Stimulated activated CD8-positive, alpha-beta memory T cell treated with anti-CD3 and anti-CD28 coated beads, Interleukin-15, amount 100 ng/mL, for 1 hour (primary cell): ENCODE measurements around the gene SCNM1.

Experiments used
- DNase-seq: peaks from one replicate; pipeline ENCODE4 v3.0.0-alpha.2; 2020; ENCODE audit warnings: low read depth

The SCNM1 gene

GRCh38 chr1:151165738-151166504 lies at the start of gene SCNM1, which contains the start of gene LYSMD1:
Gene SCNM1, plus strand, starts transcription at chr1:151166144. Its CDS starts 9 bp downstream, at chr1:151166153.
Gene LYSMD1, minus strand, starts transcription at chr1:151165902. Its CDS starts 644 bp downstream, at chr1:151165258.
- DNase-seq = peak; percentile 88

GRCh38 chr1:151124763-151125403 lies 41.1 kb upstream of the SCNM1 start:
- DNase-seq = no peak

DNA sequence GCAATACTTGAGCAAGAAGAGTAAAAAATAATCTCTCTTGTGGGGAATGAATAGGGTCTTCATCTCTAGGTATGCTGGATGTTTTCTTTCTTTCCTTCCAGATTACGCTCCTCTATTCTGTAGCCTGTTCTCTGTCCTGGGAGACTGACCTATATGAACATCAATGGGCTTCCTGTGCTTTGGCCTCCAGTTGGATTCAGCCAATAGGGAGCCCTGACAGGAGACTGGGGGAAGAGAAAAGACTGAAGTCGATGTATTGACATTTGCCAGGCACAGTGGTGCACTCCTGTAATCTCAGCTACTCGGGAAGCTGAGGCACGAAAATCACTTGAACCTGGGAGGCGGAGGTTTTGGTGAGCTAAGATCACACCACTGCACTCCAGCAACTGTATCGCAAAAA lies 37.1 kb upstream of the SCNM1 start:
- no peak for DNase-seq

DNA sequence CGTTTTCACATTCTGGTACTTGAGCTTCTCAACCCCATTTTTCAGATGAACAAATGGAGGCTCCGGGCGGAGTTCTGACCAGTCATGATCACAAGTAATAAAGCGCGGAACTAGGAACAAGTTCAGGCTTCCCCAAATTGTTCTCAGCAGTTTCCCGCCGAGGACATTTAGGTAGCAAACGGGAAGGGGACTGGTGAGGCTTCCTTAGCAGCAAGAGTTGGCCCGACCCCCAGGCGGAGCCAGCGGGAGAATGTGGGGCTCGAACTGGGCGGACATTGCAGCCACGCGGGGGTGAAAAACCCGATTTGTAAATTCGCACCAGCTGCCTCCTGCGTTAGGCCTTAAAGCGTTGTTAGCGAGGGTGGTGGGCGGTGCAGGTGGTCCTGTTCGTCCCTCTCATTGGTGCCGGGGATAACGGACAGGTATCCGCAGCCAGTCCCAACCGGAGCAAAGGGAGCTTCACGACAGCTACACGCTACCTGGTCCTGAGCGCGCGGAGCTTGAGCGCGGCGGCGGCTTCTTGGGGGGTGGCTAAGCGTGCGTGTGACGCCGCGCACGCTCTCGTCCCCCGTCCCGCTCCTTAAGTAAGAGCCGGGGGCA lies 34.9 kb upstream of the SCNM1 start:
- DNase-seq = peak; percentile 48

GRCh38 chr1:151131701-151132334 lies 34.1 kb upstream of the SCNM1 start:
- DNase-seq = no peak

DNA sequence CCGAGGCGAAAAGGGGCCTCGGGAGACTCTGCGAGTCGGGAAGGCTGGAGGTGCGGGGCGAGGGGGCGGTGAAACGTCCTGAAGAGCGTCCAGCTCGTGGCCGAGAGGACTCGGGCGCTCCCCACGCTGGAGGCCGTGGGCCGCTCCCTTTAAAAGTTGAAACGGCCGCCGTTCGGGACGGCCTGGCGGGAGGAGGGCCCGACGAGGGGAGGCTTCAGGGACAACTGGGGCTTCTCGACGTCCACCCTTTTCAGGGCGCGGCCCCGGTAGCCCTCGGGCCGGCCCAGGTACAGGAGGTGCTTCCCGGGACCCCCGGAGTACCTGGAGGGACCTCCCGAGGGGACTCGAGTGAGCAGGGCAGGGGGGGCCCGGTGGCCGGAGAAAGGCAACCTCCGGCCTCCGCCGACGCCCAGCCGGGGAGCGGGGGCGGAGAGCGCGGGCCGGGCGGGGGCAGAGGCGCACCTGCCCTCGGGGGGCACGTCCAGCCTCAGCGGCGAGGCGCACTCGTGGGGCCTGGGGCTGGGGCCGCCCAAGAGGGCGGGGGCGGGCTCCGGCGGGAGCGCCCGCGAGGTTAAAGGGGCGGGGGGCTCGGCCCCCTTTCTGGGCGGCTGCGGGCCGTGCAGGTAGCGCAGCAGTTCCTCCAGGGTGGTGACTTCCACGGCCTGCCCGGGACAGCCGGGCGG lies 33.5 kb upstream of the SCNM1 start:
- no peak for DNase-seq

GRCh38 chr1:151133018-151133806 lies 32.7 kb upstream of the SCNM1 start:
- no peak for DNase-seq

DNA sequence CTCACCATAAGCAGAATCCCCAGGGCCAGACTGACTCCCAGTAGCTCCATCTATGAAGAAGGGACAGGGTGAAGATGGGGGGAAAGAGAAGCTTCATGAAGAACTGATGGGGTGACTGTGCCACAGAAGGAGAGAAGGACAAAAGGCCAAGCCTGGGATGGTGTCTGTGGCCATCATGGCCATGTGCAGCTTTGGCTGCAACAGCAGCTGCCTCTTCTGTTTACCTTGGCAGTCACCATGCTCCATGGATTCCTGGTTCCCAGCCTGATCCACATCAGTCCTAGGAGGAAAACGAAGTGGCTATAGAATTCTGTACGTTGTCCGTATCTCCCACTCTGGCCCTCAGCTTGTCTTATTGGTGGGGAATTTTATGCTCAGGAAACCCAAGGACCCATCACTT lies 31.5 kb upstream of the SCNM1 start:
- DNase-seq = no peak

GRCh38 chr1:151134991-151135390 lies 31.0 kb upstream of the SCNM1 start:
- DNase-seq = no peak

DNA sequence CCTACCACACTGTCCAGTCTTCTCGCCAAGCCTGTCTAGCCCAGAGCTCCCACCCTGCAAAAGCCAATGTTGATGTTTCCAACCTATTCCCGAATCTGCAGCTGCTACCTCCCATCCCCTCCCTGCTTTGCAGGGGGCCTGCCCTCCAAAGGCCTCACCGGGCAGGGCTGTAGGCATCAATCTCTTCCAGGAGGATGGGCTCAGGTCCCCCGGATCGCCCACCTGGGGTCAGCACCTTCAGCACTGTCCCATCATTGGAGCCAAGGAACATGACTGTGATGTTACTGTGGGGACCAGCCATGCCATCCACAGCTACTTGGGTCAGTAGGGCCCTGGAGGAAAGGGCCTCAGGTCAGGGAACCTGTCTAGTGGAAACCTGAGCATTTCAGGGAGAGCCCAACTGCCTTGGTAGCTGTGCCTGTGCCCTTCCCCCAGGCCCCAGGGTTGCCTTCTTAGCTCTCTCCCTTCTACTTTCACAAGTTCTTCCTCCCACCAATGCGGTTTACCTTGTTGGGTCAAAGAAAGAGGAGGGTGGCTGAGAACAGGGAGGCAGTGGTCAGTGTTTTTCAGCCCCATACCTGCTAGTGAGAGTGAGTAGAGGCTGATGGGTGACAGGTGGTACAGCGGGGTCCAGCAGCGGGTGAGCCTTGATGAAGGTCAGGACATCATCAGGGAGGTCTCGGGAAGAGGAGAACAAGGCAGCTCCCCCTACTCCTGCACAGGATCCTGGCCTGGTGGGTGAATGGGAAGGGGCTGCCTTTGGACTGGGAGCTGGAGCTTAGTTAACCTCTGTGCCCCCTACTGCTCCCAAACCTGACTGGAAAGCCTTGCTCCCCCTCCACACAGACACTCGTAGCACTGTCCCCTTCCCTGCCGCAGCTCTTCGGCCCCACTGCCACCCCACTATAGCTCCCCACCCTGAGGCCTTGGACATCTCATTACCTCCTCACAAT lies 30.2 kb upstream of the SCNM1 start:
- DNase-seq = no peak

- no peak for DNase-seq
Observed at GRCh38 chr1:151137789-151138188, 28.2 kb upstream of the SCNM1 start.

DNA sequence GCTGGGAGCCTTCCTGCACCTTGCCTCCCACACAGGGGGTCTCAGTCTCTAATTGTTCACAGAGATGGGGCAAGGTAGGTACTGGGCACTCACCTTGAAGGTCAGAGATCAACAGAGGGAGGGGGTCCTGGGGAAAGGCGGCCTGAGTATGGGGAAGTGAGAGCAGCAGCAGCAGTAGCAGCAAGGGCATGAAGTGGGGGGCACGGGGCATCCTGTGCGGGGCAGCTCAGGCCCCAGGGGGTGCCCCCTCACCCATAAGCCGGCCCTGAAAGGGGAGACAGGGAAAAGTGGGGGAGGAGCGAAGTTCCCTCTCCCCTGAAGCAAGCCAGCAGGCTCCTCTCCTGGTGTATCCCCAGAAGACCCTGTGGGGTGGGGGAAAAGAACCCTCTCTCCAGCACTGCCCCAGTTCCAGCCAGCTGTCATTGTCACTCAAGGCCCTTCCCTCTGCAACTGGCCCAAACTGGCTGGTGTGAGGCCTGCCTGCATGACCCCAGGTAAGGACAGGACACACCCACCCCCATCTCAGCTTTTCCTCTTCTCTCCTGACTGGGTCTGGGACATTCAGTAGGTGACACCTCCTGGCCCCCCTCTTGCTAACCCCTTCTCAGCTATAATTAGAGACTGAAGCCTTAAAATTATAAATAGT lies 23.4 kb upstream of the SCNM1 start:
- no peak for DNase-seq

DNA sequence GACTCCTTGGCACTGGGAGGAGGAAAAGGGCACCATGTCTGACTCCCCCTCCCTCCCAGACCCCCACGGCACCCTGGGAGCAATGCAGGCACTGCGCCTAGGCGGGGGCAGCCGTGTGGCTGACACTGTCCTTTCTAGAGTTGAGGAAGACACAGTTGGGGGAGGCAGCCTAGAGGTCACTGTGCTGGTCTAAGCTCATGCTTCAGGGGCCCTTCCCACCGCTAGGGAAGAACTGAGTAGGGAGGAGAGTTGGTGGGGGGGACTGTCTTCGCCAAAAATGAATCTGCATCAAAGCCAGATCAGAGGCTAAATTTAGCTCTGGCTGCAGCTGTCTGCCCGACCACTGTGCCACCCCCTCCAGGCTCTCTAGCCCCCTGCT lies 22.9 kb upstream of the SCNM1 start:
- DNase-seq = no peak

DNA sequence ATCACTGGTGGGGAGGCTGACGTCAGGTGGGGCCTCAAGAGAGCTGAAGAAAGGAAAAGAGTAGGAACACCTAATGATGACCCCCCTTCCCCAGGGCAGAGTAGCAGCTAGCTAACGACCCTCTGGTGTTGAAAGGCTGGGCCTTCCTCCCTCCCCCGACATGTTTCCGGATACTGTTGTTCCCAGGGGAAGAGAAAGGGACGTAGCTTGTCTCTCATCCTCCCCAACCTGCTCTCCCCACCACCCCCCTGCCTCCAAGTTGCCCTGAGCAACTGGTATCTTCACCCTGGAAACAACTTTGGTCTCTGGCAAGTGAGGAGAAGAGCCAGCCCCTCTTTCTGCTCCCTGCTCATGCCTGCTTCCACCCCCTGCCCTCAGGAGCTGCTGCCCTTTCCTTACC lies 22.0 kb upstream of the SCNM1 start:
- DNase-seq = no peak

DNA sequence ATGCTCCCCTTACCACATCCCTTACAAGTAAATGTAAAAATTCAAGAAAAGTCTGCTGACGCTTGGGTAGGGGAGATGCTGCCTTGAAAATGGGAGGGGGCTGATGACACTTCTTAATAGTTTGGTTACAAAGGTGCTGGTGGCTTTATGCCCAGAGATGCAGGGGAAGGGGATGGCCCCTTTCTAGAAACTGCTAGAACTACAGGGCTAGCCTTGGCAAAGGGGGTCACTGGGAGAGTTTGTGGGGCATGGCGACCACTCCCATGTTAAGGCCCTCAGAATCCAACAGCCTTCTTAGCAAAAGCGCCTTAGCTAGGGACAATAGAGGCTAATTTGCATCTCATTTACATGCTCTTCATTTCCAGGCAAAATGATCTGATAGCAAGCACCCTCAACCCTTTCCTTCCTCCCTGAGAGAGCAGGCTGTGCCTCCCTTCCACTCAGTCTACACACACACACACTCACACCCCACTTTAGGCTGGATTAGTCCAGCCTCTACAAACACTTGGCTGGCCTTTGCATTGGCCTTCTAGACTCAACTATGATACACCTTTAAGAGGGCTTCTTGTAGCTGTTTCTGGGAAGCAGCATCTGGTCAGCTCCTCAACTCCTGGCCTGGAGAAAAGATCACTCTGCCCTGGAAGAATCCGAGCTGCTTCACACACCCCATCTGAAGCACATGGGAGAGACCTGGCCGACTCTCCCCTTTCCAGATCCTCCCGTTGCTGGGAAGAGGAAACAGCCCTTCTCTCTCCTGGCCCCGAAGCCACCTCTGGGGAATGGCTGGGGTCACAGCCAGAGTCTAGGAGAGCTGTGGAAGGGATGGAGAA lies 21.3 kb upstream of the SCNM1 start:
- DNase-seq = no peak

DNA sequence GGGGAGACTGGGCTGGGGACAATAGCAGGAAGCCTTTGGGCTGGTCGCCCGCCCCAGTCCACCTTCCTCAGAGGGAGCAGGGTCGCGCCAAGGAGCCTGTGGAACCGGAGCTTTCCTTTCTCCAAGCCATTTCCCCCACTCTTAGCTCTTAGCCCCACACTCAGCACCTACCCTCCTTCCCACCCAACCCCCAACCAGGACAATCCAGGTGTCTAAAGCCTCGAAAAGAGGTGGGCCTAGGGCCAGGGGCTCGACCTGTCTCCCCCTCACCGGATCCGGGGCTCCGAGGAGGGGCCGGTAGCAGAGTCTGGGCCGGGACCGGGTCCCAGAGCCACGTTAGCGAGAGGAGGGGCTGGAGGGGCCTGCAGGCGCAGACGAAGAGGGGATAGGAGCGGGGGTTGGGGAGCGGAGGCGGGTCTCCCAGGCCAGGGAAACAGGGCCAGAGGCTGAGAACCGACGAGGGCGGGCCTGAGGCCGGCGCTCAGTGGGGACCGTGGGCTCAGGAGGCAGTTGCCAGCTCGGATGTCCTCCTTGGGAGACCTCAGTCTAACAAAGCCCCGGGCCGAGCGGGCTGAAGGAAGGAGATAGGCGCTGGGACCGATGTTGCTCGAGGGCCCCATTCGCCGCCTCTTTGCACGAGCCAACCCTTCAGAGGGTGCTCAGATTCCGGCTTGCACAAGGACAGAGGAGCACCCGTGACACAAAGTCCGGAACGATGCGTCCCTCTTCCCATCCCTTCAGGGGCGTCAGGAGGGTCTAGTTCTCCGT lies 20.5 kb upstream of the SCNM1 start:
- no peak for DNase-seq

DNA sequence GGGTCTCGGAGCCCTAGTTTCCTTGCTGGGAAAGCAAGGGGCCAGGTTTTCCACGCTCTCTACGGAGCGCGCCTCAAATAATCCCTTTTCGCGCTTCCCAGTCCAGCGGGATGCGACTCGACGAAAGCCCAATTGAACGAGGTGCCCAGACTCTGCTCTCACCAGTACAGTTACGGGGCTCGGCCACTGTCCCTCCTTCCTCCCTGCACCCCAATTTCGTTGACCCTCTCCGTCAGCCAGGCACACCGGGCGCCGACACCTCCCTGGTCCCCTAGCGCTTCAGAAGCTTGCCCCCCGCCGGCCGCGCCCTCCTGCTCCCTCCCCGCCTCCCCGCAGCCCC lies 19.9 kb upstream of the SCNM1 start:
- DNase-seq = no peak
